ENCODE measurements around the gene BMPR1B. TPM values are rescaled to one million over a fixed set of nuclear protein-coding genes. Genes with fewer than 3 reads are reported as not detected.

Gene BMPR1B
- total and polyA plus RNA-seq, 2 donors (not counting 1 experiment from before 2014, with no cell fraction given), result not detected

DNA sequence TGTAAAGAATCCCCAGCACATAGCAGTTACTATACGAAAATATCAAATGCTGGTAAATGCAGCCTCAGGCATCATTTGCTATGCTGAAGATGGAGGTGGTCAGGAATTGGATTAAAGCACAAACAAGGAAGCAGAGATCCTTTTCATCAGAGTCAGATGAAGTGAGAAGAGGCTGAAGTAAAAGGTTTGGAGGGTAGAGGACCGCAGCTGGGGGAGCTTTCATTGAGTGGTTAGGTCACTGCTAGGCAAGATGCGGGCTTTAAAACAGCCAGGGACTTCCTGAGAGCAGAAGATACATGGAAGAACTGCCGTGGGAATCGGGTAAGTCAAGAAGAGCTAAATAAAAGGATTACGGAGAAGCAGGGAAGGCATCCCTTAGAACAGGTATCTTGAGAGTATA is 439.6 kb downstream of the BMPR1B start:
- Mint-ChIP-seq H3K27me3 (no peaks in the 10 kb centered on the region), H3K4me3 (no peak overlapping the region), H3K4me1 (no peaks in the 10 kb centered on the region), H3K9me3 (ENCODE audit: insufficient read depth) (no peaks in the 10 kb centered on the region), H3K27ac (no peak overlapping the region)
- Histone ChIP-seq H3K4me3 (ENCODE audit: control extremely low read depth in 1 of 5, extremely low read depth in 1 of 5, insufficient read depth in 1 of 5, low read depth in 2 of 5, low read length in 4 of 5) (no peak overlapping the region), H3K36me3 (replicated peaks in 1 of 2; ENCODE audit: control extremely low read depth in 1 of 2, control insufficient read depth in 1 of 2, extremely low read depth in 1 of 2, insufficient read depth in 2 of 2, low read length in 1 of 2) (no peaks in the 10 kb centered on the region), H3K9me3 (ENCODE audit: control extremely low read depth in 1 of 3, control insufficient read depth in 2 of 3, insufficient read depth in 1 of 3, low read length in 2 of 3) (no peaks in the 10 kb centered on the region), H3K4me1 (ENCODE audit: control insufficient read depth in 2 of 2, insufficient read depth in 2 of 2, low read length in 2 of 2) (no peaks in the 10 kb centered on the region), H2AFZ (ENCODE audit: insufficient read depth, low read depth, low read length, poor library complexity, severe bottlenecking) (no peak overlapping the region), H3K27ac (ENCODE audit: low read length in 2 of 2) (no peak overlapping the region), H3K79me2 (ENCODE audit: control insufficient read depth, insufficient read depth, low read length) (no peaks in the 10 kb centered on the region), H3K9ac (ENCODE audit: low read length) (no peak overlapping the region), H3K27me3 (replicated peaks in 1 of 4; ENCODE audit: control extremely low read depth in 1 of 4, control insufficient read depth in 3 of 4, insufficient read depth in 4 of 4, low read length in 3 of 4) (no peaks in the 10 kb centered on the region), H4K20me1 (ENCODE audit: control insufficient read depth, insufficient read depth, low read length, poor library complexity, severe bottlenecking) (no peaks in the 10 kb centered on the region), H3K4me2 (replicated peaks; ENCODE audit: low read depth, low read length, poor library complexity, severe bottlenecking) (no peak overlapping the region)
- ATAC-seq (ENCODE audit: low read depth) (no peak), DNase-seq (no peak)
- TF ChIP-seq, protein P1, sequence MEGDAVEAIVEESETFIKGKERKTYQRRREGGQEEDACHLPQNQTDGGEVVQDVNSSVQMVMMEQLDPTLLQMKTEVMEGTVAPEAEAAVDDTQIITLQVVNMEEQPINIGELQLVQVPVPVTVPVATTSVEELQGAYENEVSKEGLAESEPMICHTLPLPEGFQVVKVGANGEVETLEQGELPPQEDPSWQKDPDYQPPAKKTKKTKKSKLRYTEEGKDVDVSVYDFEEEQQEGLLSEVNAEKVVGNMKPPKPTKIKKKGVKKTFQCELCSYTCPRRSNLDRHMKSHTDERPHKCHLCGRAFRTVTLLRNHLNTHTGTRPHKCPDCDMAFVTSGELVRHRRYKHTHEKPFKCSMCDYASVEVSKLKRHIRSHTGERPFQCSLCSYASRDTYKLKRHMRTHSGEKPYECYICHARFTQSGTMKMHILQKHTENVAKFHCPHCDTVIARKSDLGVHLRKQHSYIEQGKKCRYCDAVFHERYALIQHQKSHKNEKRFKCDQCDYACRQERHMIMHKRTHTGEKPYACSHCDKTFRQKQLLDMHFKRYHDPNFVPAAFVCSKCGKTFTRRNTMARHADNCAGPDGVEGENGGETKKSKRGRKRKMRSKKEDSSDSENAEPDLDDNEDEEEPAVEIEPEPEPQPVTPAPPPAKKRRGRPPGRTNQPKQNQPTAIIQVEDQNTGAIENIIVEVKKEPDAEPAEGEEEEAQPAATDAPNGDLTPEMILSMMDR (IDR thresholded peaks at IDR 0.05), result no peak
- TF ChIP-seq EZH2 (IDR thresholded peaks at IDR 0.05; ENCODE audit: borderline replicate concordance, insufficient read depth, low read depth, low read length, poor library complexity, severe bottlenecking), result no peak
- 50% methylated on average over 2 of the region's 6 CpGs for WGBS (ENCODE audit: insufficient coverage)
- intact Hi-C loops (cut with micrococcal nuclease), result no loop called here
- ChIA-PET CTCF (no interaction called here), POLR2A (no interaction called here)

DNA sequence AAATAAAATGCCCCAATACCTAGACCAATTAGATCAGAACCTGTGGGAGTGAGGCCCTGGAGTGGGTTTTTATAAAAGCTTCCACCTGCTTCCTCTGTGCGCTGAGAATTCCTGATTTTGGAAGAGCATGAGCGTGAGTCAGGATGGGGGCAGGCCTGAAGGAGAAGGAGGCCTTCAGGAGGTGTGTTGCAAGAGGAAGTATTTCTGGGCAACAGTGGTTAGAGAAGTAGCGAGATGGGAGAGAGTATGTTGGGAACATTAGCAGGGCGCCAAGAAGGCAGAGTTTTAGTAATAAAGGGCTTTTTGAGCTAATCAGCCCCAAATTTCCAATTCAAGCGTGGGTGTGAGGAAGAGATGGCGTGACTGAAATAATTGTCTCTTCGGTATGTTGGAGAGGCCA is 441.2 kb downstream of the BMPR1B start:
- 92% methylated on average over 6 of the region's 7 CpGs for WGBS (ENCODE audit: insufficient coverage)
- Histone ChIP-seq H3K36me3 (replicated peaks in 1 of 2; ENCODE audit: control extremely low read depth in 1 of 2, control insufficient read depth in 1 of 2, extremely low read depth in 1 of 2, insufficient read depth in 2 of 2, low read length in 1 of 2) (no peaks in the 10 kb centered on the region), H2AFZ (ENCODE audit: insufficient read depth, low read depth, low read length, poor library complexity, severe bottlenecking) (no peak overlapping the region), H3K79me2 (ENCODE audit: control insufficient read depth, insufficient read depth, low read length) (no peaks in the 10 kb centered on the region), H3K27ac (ENCODE audit: low read length in 2 of 2) (no peak overlapping the region), H3K9ac (ENCODE audit: low read length) (no peak overlapping the region), H4K20me1 (ENCODE audit: control insufficient read depth, insufficient read depth, low read length, poor library complexity, severe bottlenecking) (no peaks in the 10 kb centered on the region), H3K9me3 (ENCODE audit: control extremely low read depth in 1 of 3, control insufficient read depth in 2 of 3, insufficient read depth in 1 of 3, low read length in 2 of 3) (no peaks in the 10 kb centered on the region), H3K4me3 (ENCODE audit: control extremely low read depth in 1 of 5, extremely low read depth in 1 of 5, insufficient read depth in 1 of 5, low read depth in 2 of 5, low read length in 4 of 5) (no peak overlapping the region), H3K27me3 (replicated peaks in 1 of 4; ENCODE audit: control extremely low read depth in 1 of 4, control insufficient read depth in 3 of 4, insufficient read depth in 4 of 4, low read length in 3 of 4) (no peaks in the 10 kb centered on the region), H3K4me2 (replicated peaks; ENCODE audit: low read depth, low read length, poor library complexity, severe bottlenecking) (no peak overlapping the region), H3K4me1 (ENCODE audit: control insufficient read depth in 2 of 2, insufficient read depth in 2 of 2, low read length in 2 of 2) (no peaks in the 10 kb centered on the region)
- ChIA-PET POLR2A (no interaction called here), CTCF (no interaction called here)
- Mint-ChIP-seq H3K9me3 (ENCODE audit: insufficient read depth) (no peaks in the 10 kb centered on the region), H3K27ac (no peak overlapping the region), H3K4me3 (no peak overlapping the region), H3K27me3 (no peaks in the 10 kb centered on the region), H3K4me1 (no peaks in the 10 kb centered on the region)
- intact Hi-C loops (cut with micrococcal nuclease), result no loop called here
- no peak for ATAC-seq (ENCODE audit: low read depth)
- TF ChIP-seq, protein P1 (IDR thresholded peaks at IDR 0.05), result no peak
- TF ChIP-seq EZH2 (IDR thresholded peaks at IDR 0.05; ENCODE audit: borderline replicate concordance, insufficient read depth, low read depth, low read length, poor library complexity, severe bottlenecking), result no peak
- DNase-seq, result no peak
